Neural crest cell (in vitro differentiated cells): Measurements from ENCODE around the gene FXR1. TPM values are rescaled to one million over a fixed set of nuclear protein-coding genes. Genes with fewer than 3 reads are reported as not detected.
"Not testable (repeated sequence)": the region's sequence is repeated elsewhere in the genome, so short reads cannot be mapped to it uniquely, and the experiment has no call there.

ENCODE experiments used
- DNase-seq: peaks from one replicate; pipeline ENCODE4 v3.0.0; 2021; ENCODE audit warnings: low read depth, mixed read lengths, low spot score
- H3K27ac Mint-ChIP-seq: one replicate; pipeline ENCODE4 v1.8.0; 2021; ENCODE audit warnings: mild to moderate bottlenecking, mixed read lengths; ENCODE audit not compliant: unreplicated experiment
- H3K27me3 Mint-ChIP-seq: 2 replicates; pipeline ENCODE4 v1.8.0; 2021; ENCODE audit warnings: low read depth, mild to moderate bottlenecking, mixed read lengths
- H3K36me3 Mint-ChIP-seq: 2 replicates; pipeline ENCODE4 v1.8.0; 2021; ENCODE audit warnings: low read depth, mild to moderate bottlenecking, mixed read lengths
- H3K4me1 Mint-ChIP-seq: 2 replicates; pipeline ENCODE4 v1.8.0; 2021; ENCODE audit warnings: mixed read lengths
- H3K4me3 Mint-ChIP-seq: one replicate; pipeline ENCODE4 v1.8.0; 2021; ENCODE audit warnings: mild to moderate bottlenecking, mixed read lengths
- H3K9me3 Mint-ChIP-seq: 2 replicates; pipeline ENCODE4 v1.8.0; 2021; ENCODE audit warnings: mixed read lengths
- CTCF ChIP-seq: fragments of 200-600 bp; sonication (generic); conservative IDR thresholded peaks from 2 replicates; pipeline ENCODE4 v1.5.0; 2021; ENCODE audit warnings: antibody characterized with exemption, mild to moderate bottlenecking
- long read RNA-seq: library from polyadenylated mRNA; unstranded; transcript quantifications from one replicate; pipeline ENCODE4 v2.0.0, GENCODE V29; 2020
- total RNA-seq: library from RNA; stranded (reverse); gene quantifications from 2 replicates; pipeline ENCODE4 v1.2.1, GENCODE V29; 2021

FXR1 gene
- total RNA-seq = 190 and 206 TPM in 2 replicates
- long read RNA-seq, full-length matches to known transcripts = 113 of 175 reads
- long read RNA-seq, partial matches to known transcripts = 27 of 175 reads
- long read RNA-seq, other reads (novel, unspliced or antisense) = 35 of 175 reads

- Mint-ChIP-seq H3K4me3 (peak within 1 kb of the TSS; percentile 93), H3K36me3 (peaks cover 3% of the 10 kb centered on the region), H3K27ac (peak within 1 kb of the TSS; percentile 99), H3K4me1 (peaks cover 43% of the 10 kb centered on the region), H3K27me3 (peaks cover 4% of the 10 kb centered on the region), H3K9me3 (no peaks in the 10 kb centered on the region)
- TF ChIP-seq CTCF = peak; percentile 70
- DNase-seq = peak; percentile 81
Observed at GRCh38 chr3:180912304-180913296, at the start of gene FXR1. FXR1 (plus strand) TSS chr3:180912670; CDS start chr3:180912686, 16 bp downstream.

- Mint-ChIP-seq H3K4me3 (no peak overlapping the region), H3K9me3 (no peaks in the 10 kb centered on the region), H3K27ac (no peak overlapping the region), H3K27me3 (peaks cover 2% of the 10 kb centered on the region), H3K36me3 (no peaks in the 10 kb centered on the region), H3K4me1 (no peaks in the 10 kb centered on the region)
- TF ChIP-seq CTCF = no peak
- no peak for DNase-seq
Observed at GRCh38 chr3:180870008-180870699, 42.3 kb upstream of the FXR1 start.

- DNase-seq = no peak
- H3K36me3 Mint-ChIP-seq = no peaks in the 10 kb centered on the region
- no peaks in the 10 kb centered on the region for H3K4me1 Mint-ChIP-seq
- no peak overlapping the region for H3K4me3 Mint-ChIP-seq
- TF ChIP-seq CTCF = no peak
- H3K27me3 Mint-ChIP-seq = peaks cover 2% of the 10 kb centered on the region
- no peak overlapping the region for H3K27ac Mint-ChIP-seq
- H3K9me3 Mint-ChIP-seq = no peaks in the 10 kb centered on the region
Observed at GRCh38 chr3:180871901-180872300, 40.6 kb upstream of the FXR1 start.

- not testable (repeated sequence) for H3K4me1 Mint-ChIP-seq, H3K27ac Mint-ChIP-seq, H3K27me3 Mint-ChIP-seq, H3K9me3 Mint-ChIP-seq, H3K36me3 Mint-ChIP-seq, H3K4me3 Mint-ChIP-seq, DNase-seq
Observed at GRCh38 chr3:180872430-180872829, 40.0 kb upstream of the FXR1 start.

- H3K27ac Mint-ChIP-seq = no peak overlapping the region
Observed at GRCh38 chr3:180875124-180875698, 37.3 kb upstream of the FXR1 start.

More at GRCh38 chr3:180875124-180875698, 37.3 kb upstream of the FXR1 start:
- TF ChIP-seq CTCF = no peak
- no peaks in the 10 kb centered on the region for H3K27me3 Mint-ChIP-seq
- H3K4me1 Mint-ChIP-seq = no peaks in the 10 kb centered on the region
- H3K9me3 Mint-ChIP-seq = no peaks in the 10 kb centered on the region
- no peaks in the 10 kb centered on the region for H3K36me3 Mint-ChIP-seq
- no peak for DNase-seq
- H3K4me3 Mint-ChIP-seq = no peak overlapping the region
